HepG2 (cell line): Measurements from ENCODE around the gene PRKCD.

ENCODE experiments used
- EHMT2 ChIP-seq: fragments of 200-600 bp; sonication (generic); IDR thresholded peaks from 2 replicates; pipeline ENCODE4 v1.7.0; 2017; ENCODE audit warnings: antibody characterized with exemption, low read depth, low read length, borderline replicate concordance
- THAP8 ChIP-seq: sonication (generic); formaldehyde crosslinking; IDR thresholded peaks from 2 replicates; pipeline ENCODE4 v1.5.1; 2020; ENCODE audit warnings: missing genetic modification reagents, mild to moderate bottlenecking, borderline replicate concordance
- ZFAT ChIP-seq: sonication (generic); formaldehyde crosslinking; conservative IDR thresholded peaks from 2 replicates; pipeline ENCODE4 v1.8.1; 2023; ENCODE audit warnings: missing genetic modification reagents, inconsistent platforms

GRCh38 chr3:53163444-53164387, 2.7 kb downstream of the PRKCD start:
- TF ChIP-seq THAP8 (CRISPR knock-in tag) = no peak
- TF ChIP-seq EHMT2 = no peak
- TF ChIP-seq ZFAT = no peak
